A549 (cell line): ENCODE results near the gene KLC3. TPM values are rescaled to one million over a fixed set of nuclear protein-coding genes. Genes with fewer than 3 reads are reported as not detected.

Experiments used
- ATAC-seq, 2 experiments: fragments of 200-7000 bp in 1 of 2; fragments of >200 bp in 1 of 2; cut with Nextera tagmentation in 1 of 2; cut with Tn5 transposase in 1 of 2; 3 replicates each; pipeline versions ENCODE4 v1.8.0 to v1.9.1; 2018 to 2020; ENCODE audit warnings: mild to moderate bottlenecking in 1 of 2, moderate library complexity in 1 of 2
- CTCF ChIA-PET: fragments of 300-600 bp; sonication (Branson Sonifier 250); formaldehyde crosslinking; extraction: SDS; loops from one replicate; lab custom pipeline; 2021; ENCODE audit warnings: antibody characterized with exemption, inconsistent platforms; lab: Yijun Ruan, JAX
- POLR2A ChIA-PET: fragments of 350-600 bp; formaldehyde crosslinking; extraction: SDS; loops from one replicate; lab custom pipeline; 2021; ENCODE audit warnings: antibody characterized with exemption, inconsistent platforms; lab: Yijun Ruan, JAX
- DNase-seq, 2 experiments: peaks; one replicate each; pipeline versions ENCODE4 v3.0.0 to v3.0.0-alpha.2; 2011 to 2016; ENCODE audit warnings: low read depth in 1 of 2, low spot score in 1 of 2
- FAIRE-seq: peaks from 2 replicates; lab custom pipeline; 2011; peaks lifted over from hg19 to GRCh38; lab: Jason Lieb, UNC
- H3K27ac ChIP-seq, 2 experiments: fragments of >200 bp; sonication (Bioruptor Twin); formaldehyde crosslinking; 3 replicates each; pipeline ENCODE4 v1.5.1; 2016 to 2017
- H3K4me1 ChIP-seq: fragments of >200 bp; sonication (Bioruptor Twin); formaldehyde crosslinking; 3 replicates; pipeline ENCODE4 v1.6.1; 2016
- H3K4me2 ChIP-seq: fragments of >200 bp; sonication (Bioruptor Twin); formaldehyde crosslinking; 3 replicates; pipeline ENCODE4 v1.6.1; 2016
- H3K4me3 ChIP-seq: fragments of >200 bp; sonication (Bioruptor Twin); formaldehyde crosslinking; 3 replicates; pipeline ENCODE4 v1.5.1; 2016
- H3K9me3 ChIP-seq: fragments of >200 bp; sonication (Bioruptor Twin); formaldehyde crosslinking; 3 replicates; pipeline ENCODE4 v1.6.1; 2016
- BCL3 ChIP-seq: fragments of >200 bp; sonication (Bioruptor Twin); formaldehyde crosslinking; IDR thresholded peaks from 3 replicates; pipeline ENCODE4 v1.6.1; 2016
- CBX8 ChIP-seq: fragments of 200-600 bp; sonication (generic); IDR thresholded peaks from 2 replicates; pipeline ENCODE4 v1.6.1; 2016
- CHD4 ChIP-seq: fragments of 200-600 bp; sonication (generic); IDR thresholded peaks from 2 replicates; pipeline ENCODE4 v1.6.1; 2016; ENCODE audit warnings: antibody characterized with exemption, mild to moderate bottlenecking, borderline replicate concordance
- CTCF ChIP-seq: fragments of >200 bp; sonication (Bioruptor Twin); formaldehyde crosslinking; IDR thresholded peaks from 3 replicates; pipeline ENCODE4 v1.5.1; 2016
- ELK1 ChIP-seq: fragments of 150-350 bp; IDR thresholded peaks from 2 replicates; pipeline ENCODE4 v1.6.1; 2014; ENCODE audit warnings: low read depth, mild to moderate bottlenecking, low read length
- EP300 ChIP-seq, 2 experiments: fragments of >200 bp; sonication (Bioruptor Twin); formaldehyde crosslinking; IDR thresholded peaks; 2 replicates in 1 of 2; 3 replicates in 1 of 2; pipeline ENCODE4 v1.6.1; 2016 to 2017
- ESRRA ChIP-seq: fragments of 150-350 bp; IDR thresholded peaks from 2 replicates; pipeline ENCODE4 v1.6.1; 2014; ENCODE audit warnings: mild to moderate bottlenecking, low read length, borderline replicate concordance
- FOSB ChIP-seq: fragments of 250-450 bp; sonication (Bioruptor Pico); IDR thresholded peaks from 2 replicates; pipeline ENCODE4 v1.5.0; 2020; ENCODE audit warnings: mild to moderate bottlenecking, moderate library complexity
- FOSL2 ChIP-seq, 2 experiments: fragments of 450-650 bp in 1 of 2; fragments of >200 bp in 1 of 2; sonication (Bioruptor Twin) in 1 of 2; formaldehyde crosslinking; IDR thresholded peaks; 2 replicates each; pipeline versions ENCODE4 v1.5.0 to v1.6.1; 2016 to 2020; ENCODE audit warnings: mild to moderate bottlenecking in 1 of 2, moderate library complexity in 1 of 2
- HDAC2 ChIP-seq: fragments of 200-600 bp; sonication (generic); IDR thresholded peaks from 2 replicates; pipeline ENCODE4 v1.6.1; 2016
- HEYL ChIP-seq: fragments of 250-450 bp; sonication (Bioruptor Pico); IDR thresholded peaks from 2 replicates; pipeline ENCODE4 v1.8.0; 2021; ENCODE audit warnings: mild to moderate bottlenecking, moderate library complexity
- HOXB5 ChIP-seq: fragments of 250-450 bp; sonication (Bioruptor Pico); IDR thresholded peaks from 2 replicates; pipeline ENCODE4 v1.5.0; 2020; ENCODE audit warnings: mild to moderate bottlenecking, moderate library complexity
- JUNB ChIP-seq: fragments of >200 bp; sonication (Bioruptor Twin); formaldehyde crosslinking; IDR thresholded peaks from 2 replicates; pipeline ENCODE4 v1.6.1; 2016
- KDM1A ChIP-seq: fragments of 200-600 bp; sonication (generic); IDR thresholded peaks from 2 replicates; pipeline ENCODE4 v1.6.1; 2016; ENCODE audit warnings: low read depth, mild to moderate bottlenecking
- KDM5A ChIP-seq: fragments of 200-600 bp; sonication (generic); IDR thresholded peaks from 2 replicates; pipeline ENCODE4 v1.6.1; 2016; ENCODE audit warnings: antibody characterized with exemption, mild to moderate bottlenecking
- MAFK ChIP-seq: fragments of 450-650 bp; IDR thresholded peaks from 2 replicates; pipeline ENCODE4 v1.6.1; 2014; ENCODE audit not compliant: partially characterized antibody
- MAX ChIP-seq: IDR thresholded peaks from 2 replicates; pipeline ENCODE4 v1.6.1; 2012
- PBX3 ChIP-seq: IDR thresholded peaks from 2 replicates; pipeline ENCODE4 v1.6.1; 2012
- PHF8 ChIP-seq: fragments of 200-600 bp; sonication (generic); IDR thresholded peaks from 2 replicates; pipeline ENCODE4 v1.6.1; 2016; ENCODE audit warnings: low read depth, mild to moderate bottlenecking, antibody characterized with exemption, moderate library complexity, borderline replicate concordance
- POLR2A ChIP-seq: IDR thresholded peaks from 2 replicates; pipeline ENCODE4 v1.6.1; 2012; ENCODE audit warnings: mild to moderate bottlenecking, low read length
- RNF2 ChIP-seq: fragments of 200-600 bp; sonication (generic); IDR thresholded peaks from 2 replicates; pipeline ENCODE4 v1.6.1; 2016; ENCODE audit warnings: low read depth, mild to moderate bottlenecking, antibody characterized with exemption, moderate library complexity, borderline replicate concordance
- SREBF2 ChIP-seq: fragments of 450-650 bp; IDR thresholded peaks from 2 replicates; pipeline ENCODE4 v1.6.1; 2014; ENCODE audit warnings: mild to moderate bottlenecking, moderate library complexity
- TFCP2L1 ChIP-seq: fragments of 250-450 bp; sonication (Bioruptor Pico); IDR thresholded peaks from 2 replicates; pipeline ENCODE4 v1.5.0; 2021; ENCODE audit warnings: mild to moderate bottlenecking
- WGBS: methylation state at CpG from one replicate; pipeline ENCODE4 v1.1.6; 2017; ENCODE audit errors: missing lambda C conversion rate; 5-methylcytosine and 5-hydroxymethylcytosine counted together
- polyA plus RNA-seq, 4 experiments: library from polyadenylated mRNA; depleted of rRNA in 3 of 4; stranded (reverse); fragments of >200 nt; fragmentation: RNase III in 1 of 4; extraction: RNeasy Plus Mini Kit Qiagen cat#74134 plus additional on column Dnase treatment in 1 of 4; gene quantifications; 2 replicates in 3 of 4; 3 replicates in 1 of 4; pipeline ENCODE4 v1.2.3, GENCODE V29; 2011 to 2017

Gene KLC3
- polyA plus RNA-seq, 2 of the 4 experiments (the other 2 are of a cell fraction) = 0.26 to 0.49 TPM

- ATAC-seq (no peak), FAIRE-seq (no peak)
- CTCF ChIA-PET = interaction anchor here (2.0 kb wide), 1 partner anchor 16 kb away, joined by 7 read pairs; no protein-coding TSS in a partner anchor
Observed at GRCh38 chr19:45354241-45354842, 13.8 kb downstream of the KLC3 start.

GRCh38 chr19:45355402-45355801 is 14.9 kb downstream of the KLC3 start:
- WGBS = 96% methylated on average over 8 of the region's 9 CpGs
- POLR2A ChIA-PET = no interaction called here
- no peak overlapping the region for H3K4me2 ChIP-seq
- H3K4me3 ChIP-seq = no peak overlapping the region
- H3K27ac ChIP-seq = no peak overlapping the region
- CTCF ChIA-PET = interaction anchor here (2.0 kb wide), 1 partner anchor 17 kb away, joined by 7 read pairs; no protein-coding TSS in a partner anchor
- H3K9me3 ChIP-seq = no peaks in the 10 kb centered on the region
- no peaks in the 10 kb centered on the region for H3K4me1 ChIP-seq
- no peak for FAIRE-seq
- TF ChIP-seq ELK1 (no peak), HOXB5 (no peak), FOSB (CRISPR knock-in tag) (no peak), CBX8 (no peak), POLR2A (no peak), CTCF (no peak), HDAC2 (no peak), FOSL2 (IDR thresholded peaks at IDR 0.05) (no peak), FOSL2 (CRISPR knock-in tag; IDR thresholded peaks at IDR 0.05) (no peak), MAX (no peak), PHF8 (no peak), RNF2 (no peak), KDM1A (no peak), BCL3 (no peak), EP300 (IDR thresholded peaks at IDR 0.05) (no peak), CHD4 (no peak), MAFK (no peak), HEYL (CRISPR knock-in tag) (no peak), ESRRA (no peak), SREBF2 (no peak)
- ATAC-seq = no peak
- no peak for DNase-seq

More at GRCh38 chr19:45354241-45354842, 13.8 kb downstream of the KLC3 start:
- TF ChIP-seq KDM1A = no peak
- TF ChIP-seq PHF8 = no peak
- no peak for TF ChIP-seq KDM5A
- no peak for TF ChIP-seq PBX3
- no peak for TF ChIP-seq JUNB
- no peak for TF ChIP-seq TFCP2L1 (CRISPR knock-in tag)
- DNase-seq = no peak
- Histone ChIP-seq H3K4me2 (no peak overlapping the region), H3K4me1 (no peaks in the 10 kb centered on the region), H3K27ac (no peak overlapping the region), H3K9me3 (no peaks in the 10 kb centered on the region), H3K4me3 (no peak overlapping the region)
- WGBS = 95% methylated on average over 9 of the region's 11 CpGs
- POLR2A ChIA-PET = no interaction called here
